NB4 (cell line): ENCODE data around the gene THSD7A.

Source experiments
- CTCF ChIP-seq: IDR thresholded peaks from one replicate; pipeline ENCODE4 v1.5.1; 2012; ENCODE audit warnings: low read depth, low read length
- MAX ChIP-seq: IDR thresholded peaks from 2 replicates; pipeline ENCODE4 v1.6.1; 2011; ENCODE audit warnings: low read depth, low read length
- MYC ChIP-seq: IDR thresholded peaks from 2 replicates; pipeline ENCODE4 v1.6.1; 2011; ENCODE audit warnings: low read depth, low read length
- POLR2A ChIP-seq: IDR thresholded peaks from 2 replicates; pipeline ENCODE4 v1.6.1; 2011; ENCODE audit warnings: mild to moderate bottlenecking; ENCODE audit not compliant: insufficient read length; ENCODE audit errors: extremely low read depth

- TF ChIP-seq CTCF = no peak
- no peak for TF ChIP-seq POLR2A
- no peak for TF ChIP-seq MAX
- TF ChIP-seq MYC = no peak
These were observed 45.8 kb downstream of the THSD7A start for GRCh38 chr7:11786186-11786585.
